Stomach (tissue), 9 donors: ENCODE results near the gene ZFP62. TPM values are rescaled to one million over a fixed set of nuclear protein-coding genes. Genes with fewer than 3 reads are reported as not detected.

Source experiments
- DNase-seq, 2 donors: peaks; one replicate each; pipeline versions ENCODE4 v3.0.0 to v3.0.0-alpha.2; 2013 to 2019
- H3K27ac ChIP-seq, 5 donors: fragments of 200-600 bp in 4 of 5; sonication (generic) in 4 of 5; one replicate each; pipeline ENCODE4 v1.5.1; 2013 to 2019; ENCODE audit warnings: mild to moderate bottlenecking in 1 of 5, moderate library complexity in 1 of 5
- H3K27me3 ChIP-seq, 3 donors: fragments of 200-600 bp; sonication (generic); one replicate each; pipeline ENCODE4 v1.5.1; 2017 to 2019; ENCODE audit warnings: mixed run types in 1 of 3
- H3K36me3 ChIP-seq, 4 donors: fragments of 200-600 bp; sonication (generic); 1 replicate in 3 of 4; 2 replicates in 1 of 4; pipeline ENCODE4 v1.5.1; 2016 to 2019
- H3K4me1 ChIP-seq, 4 donors: fragments of 200-600 bp; sonication (generic); one replicate each; pipeline ENCODE4 v1.5.1; 2016 to 2019
- H3K4me3 ChIP-seq, 4 donors: fragments of 200-600 bp; sonication (generic) in 3 of 4; one replicate each; pipeline ENCODE4 v1.5.1; 2016 to 2019; ENCODE audit warnings: mild to moderate bottlenecking in 1 of 4
- H3K9me3 ChIP-seq, 4 donors: fragments of 200-600 bp; sonication (generic); one replicate each; pipeline ENCODE4 v1.5.1; 2016 to 2019
- CTCF ChIP-seq, 7 experiments: fragments of 450-650 bp in 4 of 7; fragments of 200-600 bp in 3 of 7; sonication (generic) in 3 of 7; IDR thresholded peaks; one replicate each; pipeline ENCODE4 v1.5.1; 2016 to 2019; ENCODE audit warnings: antibody characterized with exemption in 7 of 7, control low read depth in 2 of 7, mild to moderate bottlenecking in 1 of 7
- EP300 ChIP-seq: sonication (generic); formaldehyde crosslinking; IDR thresholded peaks from one replicate; pipeline ENCODE4 v1.6.1; 2017; ENCODE audit warnings: antibody characterized with exemption
- POLR2A ChIP-seq, 4 donors: fragments of 450-650 bp; IDR thresholded peaks; one replicate each; pipeline ENCODE4 v1.6.1; 2016; ENCODE audit warnings: antibody characterized with exemption in 4 of 4, control low read depth in 2 of 4, mild to moderate bottlenecking in 1 of 4, moderate library complexity in 1 of 4
- POLR2AphosphoS5 ChIP-seq, 3 donors: sonication (generic); formaldehyde crosslinking; IDR thresholded peaks; one replicate each; pipeline ENCODE4 v1.6.1; 2016; ENCODE audit warnings: antibody characterized with exemption in 3 of 3
- WGBS, 5 donors: extraction: QIAGEN DNeasy Blood & Tissue Kit in 3 of 5; methylation state at CpG; one replicate each; pipeline versions ENCODE4 v1.1.5 to v1.1.7; 2013 to 2018; 5-methylcytosine and 5-hydroxymethylcytosine counted together
- intact Hi-C: fragments of 100-400 bp; cut with DNase I; formaldehyde crosslinking; loops from one replicate; pipeline ENCODE4 v1.15.1; 2023; ENCODE audit warnings: low total_unique reads
- polyA plus RNA-seq, 3 donors: library from polyadenylated mRNA; stranded (reverse); fragments of 200-250 nt; gene quantifications; one replicate each; pipeline ENCODE4 v1.2.3, GENCODE V29; 2013
- total RNA-seq, 5 donors: library from RNA; depleted of rRNA; stranded (reverse); fragments of >200 nt; gene quantifications; one replicate each; pipeline versions ENCODE4 v1.1.0 to v1.2.3, GENCODE V29; 2014 to 2016
- donor health status: healthy with polysubstance abuse.
- donor health status: Bipolar disorder and iron deficiency.
- donor health status: healthy.

The ZFP62 gene
- total and polyA plus RNA-seq, 8 donors: 7.8 to 46.9 (median 16.2) TPM

- H3K36me3 ChIP-seq: peaks cover 30 to 91% (median 70%) of the 10 kb centered on the region in 4 donors
- intact Hi-C loops: loop anchor here (10.0 kb wide), 1 partner anchor 55 kb away; no protein-coding TSS in a partner anchor
- no peak for DNase-seq
- no peak overlapping the region for H3K4me3 ChIP-seq
- H3K27ac ChIP-seq: no peak overlapping the region
- WGBS, 5 donors: 92 to 98% (median 96%) methylated on average over 4 of the region's 4 CpGs
- no peaks in the 10 kb centered on the region for H3K4me1 ChIP-seq
- H3K9me3 ChIP-seq: peaks cover 10 to 39% (median 27%) of the 10 kb centered on the region in 4 donors
- no peak for TF ChIP-seq CTCF (IDR thresholded peaks at IDR 0.05)
- no peak for TF ChIP-seq EP300
- no peak for TF ChIP-seq POLR2A (IDR thresholded peaks at IDR 0.05)
- TF ChIP-seq POLR2AphosphoS5 (IDR thresholded peaks at IDR 0.05): no peak
- no peaks in the 10 kb centered on the region for H3K27me3 ChIP-seq
Measured at GRCh38 chr5:180849827-180850226, 11.2 kb downstream of the ZFP62 start.

GRCh38 chr5:180848878-180849277 is 12.2 kb downstream of the ZFP62 start:
- Histone ChIP-seq H3K9me3 (peaks cover 10 to 39% (median 27%) of the 10 kb centered on the region in 4 donors), H3K27ac (no peak overlapping the region), H3K4me3 (no peak overlapping the region), H3K36me3 (peaks cover 30 to 83% (median 61%) of the 10 kb centered on the region in 4 donors), H3K4me1 (no peaks in the 10 kb centered on the region), H3K27me3 (no peaks in the 10 kb centered on the region)
- intact Hi-C loops: no loop called here
- TF ChIP-seq POLR2AphosphoS5 (IDR thresholded peaks at IDR 0.05) (no peak), EP300 (no peak), POLR2A (IDR thresholded peaks at IDR 0.05) (no peak), CTCF (IDR thresholded peaks at IDR 0.05) (no peak)
- no peak for DNase-seq
- WGBS, 5 donors: 93 to 100% (median 100%) methylated on average over 1 of the region's 1 CpG

GRCh38 chr5:180848265-180848664 is 12.8 kb downstream of the ZFP62 start:
- no peaks in the 10 kb centered on the region for H3K4me1 ChIP-seq
- H3K9me3 ChIP-seq: peaks cover 10 to 39% (median 27%) of the 10 kb centered on the region in 4 donors
- TF ChIP-seq EP300 (no peak), POLR2AphosphoS5 (IDR thresholded peaks at IDR 0.05) (no peak)
- intact Hi-C loops: no loop called here
- H3K4me3 ChIP-seq: no peak overlapping the region
- no peak for DNase-seq
- no peak overlapping the region for H3K27ac ChIP-seq
- H3K36me3 ChIP-seq: peaks cover 30 to 78% (median 57%) of the 10 kb centered on the region in 4 donors
- 96 to 100% (median 100%) methylated on average over 1 of the region's 1 CpG for WGBS, 5 donors
- H3K27me3 ChIP-seq: no peaks in the 10 kb centered on the region

- no peak overlapping the region for H3K27ac ChIP-seq
- WGBS, 5 donors: 30 to 47% (median 33%) methylated on average over 3 of the region's 3 CpGs
- H3K9me3 ChIP-seq: peaks cover 10 to 39% (median 27%) of the 10 kb centered on the region in 4 donors
- H3K4me1 ChIP-seq: no peaks in the 10 kb centered on the region
- no peaks in the 10 kb centered on the region for H3K27me3 ChIP-seq
- no peak for TF ChIP-seq POLR2A (IDR thresholded peaks at IDR 0.05)
- TF ChIP-seq CTCF (IDR thresholded peaks at IDR 0.05): no peak
- no peak for TF ChIP-seq POLR2AphosphoS5 (IDR thresholded peaks at IDR 0.05)
- no peak for TF ChIP-seq EP300
- H3K36me3 ChIP-seq: peaks cover 30 to 66% (median 53%) of the 10 kb centered on the region in 4 donors
- DNase-seq: no peak
- intact Hi-C loops: no loop called here
- no peak overlapping the region for H3K4me3 ChIP-seq
Measured at GRCh38 chr5:180847026-180847425, 14.1 kb downstream of the ZFP62 start.

- H3K9me3 ChIP-seq: peaks cover 2 to 20% (median 15%) of the 10 kb centered on the region in 4 donors
- DNase-seq: no peak
- H3K4me1 ChIP-seq: no peaks in the 10 kb centered on the region
- no peak for TF ChIP-seq EP300
- TF ChIP-seq POLR2A (IDR thresholded peaks at IDR 0.05): no peak
- no peak for TF ChIP-seq CTCF (IDR thresholded peaks at IDR 0.05)
- TF ChIP-seq POLR2AphosphoS5 (IDR thresholded peaks at IDR 0.05): no peak
- H3K36me3 ChIP-seq: peaks cover 14 to 44% (median 32%) of the 10 kb centered on the region in 4 donors
- no peak overlapping the region for H3K4me3 ChIP-seq
- H3K27me3 ChIP-seq: no peaks in the 10 kb centered on the region
- WGBS, 5 donors: 100% methylated on average over 1 of the region's 1 CpG
- no peak overlapping the region for H3K27ac ChIP-seq
- intact Hi-C loops: no loop called here
Measured at GRCh38 chr5:180844858-180845257, 16.2 kb downstream of the ZFP62 start.
